ENCODE results near the gene FBXO45. TPM values are rescaled to one million over a fixed set of nuclear protein-coding genes. Genes with fewer than 3 reads are reported as not detected.

The FBXO45 gene
- total and polyA plus RNA-seq, 2 of the 4 experiments (the other 2 are of a cell fraction), result 3.8 to 5.0 TPM

DNA sequence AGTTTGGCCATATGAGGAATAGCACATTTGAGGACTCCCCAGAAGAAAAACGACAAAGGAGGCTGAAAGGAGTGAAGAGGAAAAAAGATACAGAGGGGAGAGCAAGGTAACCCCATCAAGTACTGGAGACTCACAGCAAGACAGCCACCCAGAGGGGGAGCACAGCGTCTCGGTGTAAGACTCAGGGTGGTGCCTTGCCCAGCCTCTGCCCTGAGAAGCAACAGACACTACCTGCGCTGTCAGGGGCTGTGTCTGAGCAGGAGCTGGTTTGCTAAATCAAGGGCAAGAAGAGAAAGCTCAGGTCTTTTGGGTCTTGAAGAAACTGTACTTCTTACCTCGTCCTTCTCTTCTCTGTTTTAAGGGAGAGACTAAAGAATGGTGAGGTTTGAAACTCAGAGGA, 27.9 kb downstream of the FBXO45 start:
- no TSS peak for BruUV-seq (replicated peaks)
- in situ Hi-C loops (cut with MboI; ENCODE audit: low sequenced_read_pairs), result no loop called here
- Histone ChIP-seq H3K4ac (ENCODE audit: low read depth, low read length) (no peak overlapping the region), H4K20me1 (ENCODE audit: insufficient read depth, low read length) (no peaks in the 10 kb centered on the region), H2BK120ac (ENCODE audit: low read depth, low read length) (no peak overlapping the region), H3K27ac (ENCODE audit: insufficient read depth, low read length) (no peak overlapping the region), H2BK5ac (ENCODE audit: low read depth, low read length, poor library complexity, severe bottlenecking) (no peak overlapping the region), H2AFZ (replicated peaks; ENCODE audit: low read length, poor library complexity) (no peak overlapping the region), H4K5ac (ENCODE audit: low read depth, low read length) (no peak overlapping the region), H2AK9ac (replicated peaks; ENCODE audit: low read depth, low read length, poor library complexity) (no peak overlapping the region), H3K4me1 (ENCODE audit: control insufficient read depth, insufficient read depth, low read length) (no peaks in the 10 kb centered on the region), H2BK20ac (ENCODE audit: low read depth, low read length) (no peak overlapping the region), H3K79me1 (ENCODE audit: low read depth in 1 of 2, low read length in 2 of 2) (no peaks in the 10 kb centered on the region), H4K8ac (ENCODE audit: low read depth in 2 of 2, low read length in 2 of 2) (no peak overlapping the region), H3K27me3 (ENCODE audit: control insufficient read depth, insufficient read depth, low read length) (peaks cover 22% of the 10 kb centered on the region), H3K4me3 (ENCODE audit: insufficient read depth, low read depth, low read length) (no peak overlapping the region), H3K36me3 (ENCODE audit: control insufficient read depth, insufficient read depth, low read length) (no peaks in the 10 kb centered on the region), H3K23ac (ENCODE audit: low read depth, low read length) (no peak overlapping the region), H3K14ac (replicated peaks; ENCODE audit: low read depth, low read length) (no peak overlapping the region), H3K18ac (ENCODE audit: low read depth, low read length) (no peak overlapping the region), H3K4me2 (ENCODE audit: low read depth, low read length) (no peak overlapping the region), H3K56ac (ENCODE audit: extremely low read depth, insufficient read depth, low read length) (no peak overlapping the region), H3K9ac (ENCODE audit: low read depth, low read length) (no peak overlapping the region), H3K9me1 (ENCODE audit: insufficient read depth, low read length) (no peaks in the 10 kb centered on the region), H3K9me3 (ENCODE audit: control insufficient read depth, insufficient read depth, low read length) (no peaks in the 10 kb centered on the region), H4K91ac (ENCODE audit: insufficient read depth, low read depth, low read length) (no peak overlapping the region), H2AK5ac (ENCODE audit: low read depth, low read length) (no peak overlapping the region), H2BK15ac (ENCODE audit: low read depth, low read length) (no peak overlapping the region)
- ChIA-PET CTCF (interaction anchor here (1.3 kb wide), 1 partner anchor 9 kb away, joined by 3 read pairs; no protein-coding TSS in a partner anchor), POLR2A (ENCODE audit: unreplicated experiment) (no interaction called here)
- dilution Hi-C loops (cut with HindIII; ENCODE audit: low sequenced_read_pairs, unreplicated experiment), result no loop called here
- DNase-seq (no peak), ATAC-seq (ENCODE audit: low read depth) (no peak)
- TF ChIP-seq, protein P1, sequence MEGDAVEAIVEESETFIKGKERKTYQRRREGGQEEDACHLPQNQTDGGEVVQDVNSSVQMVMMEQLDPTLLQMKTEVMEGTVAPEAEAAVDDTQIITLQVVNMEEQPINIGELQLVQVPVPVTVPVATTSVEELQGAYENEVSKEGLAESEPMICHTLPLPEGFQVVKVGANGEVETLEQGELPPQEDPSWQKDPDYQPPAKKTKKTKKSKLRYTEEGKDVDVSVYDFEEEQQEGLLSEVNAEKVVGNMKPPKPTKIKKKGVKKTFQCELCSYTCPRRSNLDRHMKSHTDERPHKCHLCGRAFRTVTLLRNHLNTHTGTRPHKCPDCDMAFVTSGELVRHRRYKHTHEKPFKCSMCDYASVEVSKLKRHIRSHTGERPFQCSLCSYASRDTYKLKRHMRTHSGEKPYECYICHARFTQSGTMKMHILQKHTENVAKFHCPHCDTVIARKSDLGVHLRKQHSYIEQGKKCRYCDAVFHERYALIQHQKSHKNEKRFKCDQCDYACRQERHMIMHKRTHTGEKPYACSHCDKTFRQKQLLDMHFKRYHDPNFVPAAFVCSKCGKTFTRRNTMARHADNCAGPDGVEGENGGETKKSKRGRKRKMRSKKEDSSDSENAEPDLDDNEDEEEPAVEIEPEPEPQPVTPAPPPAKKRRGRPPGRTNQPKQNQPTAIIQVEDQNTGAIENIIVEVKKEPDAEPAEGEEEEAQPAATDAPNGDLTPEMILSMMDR (conservative IDR thresholded peaks at IDR 0.05; ENCODE audit: low read depth, low read length), result no peak
- TF ChIP-seq SMC3 (IDR thresholded peaks at IDR 0.05; ENCODE audit: low read depth, low read length) (no peak), RAD21 (IDR thresholded peaks at IDR 0.05; ENCODE audit: low read length) (no peak), MXI1 (IDR thresholded peaks at IDR 0.05; ENCODE audit: borderline replicate concordance, low read depth, low read length) (no peak), MAFK (IDR thresholded peaks at IDR 0.05; ENCODE audit: low read depth, low read length) (no peak), RCOR1 (IDR thresholded peaks at IDR 0.05; ENCODE audit: insufficient replicate concordance, low read length) (no peak), BHLHE40 (IDR thresholded peaks at IDR 0.05; ENCODE audit: low read depth, low read length) (no peak), CHD1 (IDR thresholded peaks at IDR 0.05; ENCODE audit: low read depth, low read length) (no peak), NFE2L2 (IDR thresholded peaks at IDR 0.05; ENCODE audit: low read depth, low read length) (no peak), CEBPB (IDR thresholded peaks at IDR 0.05; ENCODE audit: low read depth, low read length) (no peak), POLR2A (IDR thresholded peaks at IDR 0.05; ENCODE audit: low read depth, low read length) (no peak), RFX5 (IDR thresholded peaks at IDR 0.05; ENCODE audit: low read depth, low read length) (no peak)
- TF ChIP-seq, protein P2, sequence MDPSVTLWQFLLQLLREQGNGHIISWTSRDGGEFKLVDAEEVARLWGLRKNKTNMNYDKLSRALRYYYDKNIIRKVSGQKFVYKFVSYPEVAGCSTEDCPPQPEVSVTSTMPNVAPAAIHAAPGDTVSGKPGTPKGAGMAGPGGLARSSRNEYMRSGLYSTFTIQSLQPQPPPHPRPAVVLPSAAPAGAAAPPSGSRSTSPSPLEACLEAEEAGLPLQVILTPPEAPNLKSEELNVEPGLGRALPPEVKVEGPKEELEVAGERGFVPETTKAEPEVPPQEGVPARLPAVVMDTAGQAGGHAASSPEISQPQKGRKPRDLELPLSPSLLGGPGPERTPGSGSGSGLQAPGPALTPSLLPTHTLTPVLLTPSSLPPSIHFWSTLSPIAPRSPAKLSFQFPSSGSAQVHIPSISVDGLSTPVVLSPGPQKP (IDR thresholded peaks at IDR 0.05; ENCODE audit: borderline replicate concordance, low read depth, low read length), result no peak
- no CpG with 5 or more reads among the region's 5 CpGs for WGBS, 2 experiments (ENCODE audit: extremely low coverage in 2 of 2, insufficient read length in 1 of 2)
- intact Hi-C loops (cut with micrococcal nuclease), result no loop called here
